ENCODE data around the gene FGF3. TPM values are rescaled to one million over a fixed set of nuclear protein-coding genes. Genes with fewer than 3 reads are reported as not detected.

FGF3 gene
- polyA plus RNA-seq, 1 of the 3 experiments (the other 2 are of a cell fraction), result not detected

DNA sequence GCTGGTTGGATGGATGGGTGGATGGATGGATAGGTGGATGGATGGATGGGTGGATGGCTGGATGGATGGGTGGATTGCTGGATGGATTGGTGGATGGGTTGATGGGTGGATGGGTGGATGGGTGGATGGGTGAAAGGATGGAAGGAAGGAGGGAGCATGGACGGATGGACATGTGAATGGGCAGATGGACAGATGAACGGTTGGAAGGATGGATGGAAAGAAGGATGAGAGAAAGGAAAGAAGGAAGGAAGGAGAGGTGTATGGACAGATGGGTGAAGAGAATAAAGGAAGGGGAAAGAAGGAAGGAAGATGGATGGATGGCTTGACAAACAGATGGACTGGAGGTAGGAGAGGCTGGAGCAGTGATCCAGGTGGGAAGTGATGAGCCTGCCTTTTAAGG is 5.4 kb downstream of the FGF3 start:
- Histone ChIP-seq H3K9ac (no peak overlapping the region), H3K4me3 (ENCODE audit: low read depth in 2 of 2, low read length in 1 of 2) (no peak overlapping the region), H3K4me2 (no peak overlapping the region), H3F3A (replicated peaks; ENCODE audit: insufficient read depth) (no peaks in the 10 kb centered on the region), H3K27me3 (ENCODE audit: insufficient read depth) (peaks cover 36% of the 10 kb centered on the region), H3K27ac (ENCODE audit: low read depth in 2 of 2, low read length in 1 of 2) (no peak overlapping the region), H3K9me3 (no peaks in the 10 kb centered on the region), H3K4me1 (ENCODE audit: control insufficient read depth in 1 of 2, insufficient read depth in 2 of 2, low read depth in 1 of 2, low read length in 1 of 2) (peaks cover 0 to 2% of the 10 kb centered on the region in 2 experiments; a peak in 1 of 4 replicates), H2AFZ (ENCODE audit: low read depth) (no peak overlapping the region), H3K79me2 (ENCODE audit: insufficient read depth) (no peaks in the 10 kb centered on the region), H3K9me2 (no peaks in the 10 kb centered on the region), H3K36me3 (replicated peaks in 1 of 2; ENCODE audit: control insufficient read depth in 1 of 2, insufficient read depth in 2 of 2, low read length in 1 of 2) (no peaks in the 10 kb centered on the region), H4K20me1 (ENCODE audit: insufficient read depth) (no peaks in the 10 kb centered on the region)
- no peak for DNase-seq
- POLR2A ChIA-PET, result no interaction called here
- CTCF ChIA-PET, result interaction anchor here (0.7 to 1.2 kb wide), 2 partner anchors 13 to 241 kb away, joined by 3 to 6 read pairs; no protein-coding TSS in a partner anchor
- 8% methylated on average over 2 of the region's 2 CpGs for WGBS (ENCODE audit: low lambda C conversion rate)
- TF ChIP-seq EP300 (IDR thresholded peaks at IDR 0.05; ENCODE audit: borderline replicate concordance in 1 of 2, low read depth in 1 of 2, low read length in 1 of 2) (no peak), YY1 (IDR thresholded peaks at IDR 0.05; ENCODE audit: low read depth) (no peak), SIN3A (IDR thresholded peaks at IDR 0.05; ENCODE audit: borderline replicate concordance, low read depth, low read length) (no peak), MEF2A (IDR thresholded peaks at IDR 0.05; ENCODE audit: borderline replicate concordance, low read depth) (no peak), RCOR1 (IDR thresholded peaks at IDR 0.05; ENCODE audit: low read length) (no peak), MXI1 (IDR thresholded peaks at IDR 0.05; ENCODE audit: low read depth, low read length) (no peak), JUND (IDR thresholded peaks at IDR 0.05) (no peak), FOXJ3 (CRISPR knock-in tag; IDR thresholded peaks at IDR 0.05) (no peak), NFIC (IDR thresholded peaks at IDR 0.05; ENCODE audit: borderline replicate concordance) (no peak), NRF1 (IDR thresholded peaks at IDR 0.05; ENCODE audit: low read depth, low read length) (no peak), RFX5 (IDR thresholded peaks at IDR 0.05; ENCODE audit: low read length) (no peak), FOXM1 (IDR thresholded peaks at IDR 0.05; ENCODE audit: low read depth) (no peak), GABPA (IDR thresholded peaks at IDR 0.05; ENCODE audit: low read depth) (no peak), GATA2 (CRISPR knock-in tag; IDR thresholded peaks at IDR 0.05) (no peak)
- TF ChIP-seq, protein P1, sequence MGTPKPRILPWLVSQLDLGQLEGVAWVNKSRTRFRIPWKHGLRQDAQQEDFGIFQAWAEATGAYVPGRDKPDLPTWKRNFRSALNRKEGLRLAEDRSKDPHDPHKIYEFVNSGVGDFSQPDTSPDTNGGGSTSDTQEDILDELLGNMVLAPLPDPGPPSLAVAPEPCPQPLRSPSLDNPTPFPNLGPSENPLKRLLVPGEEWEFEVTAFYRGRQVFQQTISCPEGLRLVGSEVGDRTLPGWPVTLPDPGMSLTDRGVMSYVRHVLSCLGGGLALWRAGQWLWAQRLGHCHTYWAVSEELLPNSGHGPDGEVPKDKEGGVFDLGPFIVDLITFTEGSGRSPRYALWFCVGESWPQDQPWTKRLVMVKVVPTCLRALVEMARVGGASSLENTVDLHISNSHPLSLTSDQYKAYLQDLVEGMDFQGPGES (IDR thresholded peaks at IDR 0.05; ENCODE audit: low read depth, low read length), result no peak
- TF ChIP-seq, protein P2, sequence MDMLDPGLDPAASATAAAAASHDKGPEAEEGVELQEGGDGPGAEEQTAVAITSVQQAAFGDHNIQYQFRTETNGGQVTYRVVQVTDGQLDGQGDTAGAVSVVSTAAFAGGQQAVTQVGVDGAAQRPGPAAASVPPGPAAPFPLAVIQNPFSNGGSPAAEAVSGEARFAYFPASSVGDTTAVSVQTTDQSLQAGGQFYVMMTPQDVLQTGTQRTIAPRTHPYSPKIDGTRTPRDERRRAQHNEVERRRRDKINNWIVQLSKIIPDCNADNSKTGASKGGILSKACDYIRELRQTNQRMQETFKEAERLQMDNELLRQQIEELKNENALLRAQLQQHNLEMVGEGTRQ (IDR thresholded peaks at IDR 0.05; ENCODE audit: borderline replicate concordance, low read depth, low read length), result no peak
- TF ChIP-seq, protein P3, sequence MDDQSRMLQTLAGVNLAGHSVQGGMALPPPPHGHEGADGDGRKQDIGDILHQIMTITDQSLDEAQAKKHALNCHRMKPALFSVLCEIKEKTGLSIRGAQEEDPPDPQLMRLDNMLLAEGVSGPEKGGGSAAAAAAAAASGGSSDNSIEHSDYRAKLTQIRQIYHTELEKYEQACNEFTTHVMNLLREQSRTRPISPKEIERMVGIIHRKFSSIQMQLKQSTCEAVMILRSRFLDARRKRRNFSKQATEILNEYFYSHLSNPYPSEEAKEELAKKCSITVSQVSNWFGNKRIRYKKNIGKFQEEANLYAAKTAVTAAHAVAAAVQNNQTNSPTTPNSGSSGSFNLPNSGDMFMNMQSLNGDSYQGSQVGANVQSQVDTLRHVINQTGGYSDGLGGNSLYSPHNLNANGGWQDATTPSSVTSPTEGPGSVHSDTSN (IDR thresholded peaks at IDR 0.05), result no peak
- TF ChIP-seq, protein P4, sequence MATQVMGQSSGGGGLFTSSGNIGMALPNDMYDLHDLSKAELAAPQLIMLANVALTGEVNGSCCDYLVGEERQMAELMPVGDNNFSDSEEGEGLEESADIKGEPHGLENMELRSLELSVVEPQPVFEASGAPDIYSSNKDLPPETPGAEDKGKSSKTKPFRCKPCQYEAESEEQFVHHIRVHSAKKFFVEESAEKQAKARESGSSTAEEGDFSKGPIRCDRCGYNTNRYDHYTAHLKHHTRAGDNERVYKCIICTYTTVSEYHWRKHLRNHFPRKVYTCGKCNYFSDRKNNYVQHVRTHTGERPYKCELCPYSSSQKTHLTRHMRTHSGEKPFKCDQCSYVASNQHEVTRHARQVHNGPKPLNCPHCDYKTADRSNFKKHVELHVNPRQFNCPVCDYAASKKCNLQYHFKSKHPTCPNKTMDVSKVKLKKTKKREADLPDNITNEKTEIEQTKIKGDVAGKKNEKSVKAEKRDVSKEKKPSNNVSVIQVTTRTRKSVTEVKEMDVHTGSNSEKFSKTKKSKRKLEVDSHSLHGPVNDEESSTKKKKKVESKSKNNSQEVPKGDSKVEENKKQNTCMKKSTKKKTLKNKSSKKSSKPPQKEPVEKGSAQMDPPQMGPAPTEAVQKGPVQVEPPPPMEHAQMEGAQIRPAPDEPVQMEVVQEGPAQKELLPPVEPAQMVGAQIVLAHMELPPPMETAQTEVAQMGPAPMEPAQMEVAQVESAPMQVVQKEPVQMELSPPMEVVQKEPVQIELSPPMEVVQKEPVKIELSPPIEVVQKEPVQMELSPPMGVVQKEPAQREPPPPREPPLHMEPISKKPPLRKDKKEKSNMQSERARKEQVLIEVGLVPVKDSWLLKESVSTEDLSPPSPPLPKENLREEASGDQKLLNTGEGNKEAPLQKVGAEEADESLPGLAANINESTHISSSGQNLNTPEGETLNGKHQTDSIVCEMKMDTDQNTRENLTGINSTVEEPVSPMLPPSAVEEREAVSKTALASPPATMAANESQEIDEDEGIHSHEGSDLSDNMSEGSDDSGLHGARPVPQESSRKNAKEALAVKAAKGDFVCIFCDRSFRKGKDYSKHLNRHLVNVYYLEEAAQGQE (IDR thresholded peaks at IDR 0.05; ENCODE audit: low read depth, low read length), result no peak
- TF ChIP-seq, protein P5, sequence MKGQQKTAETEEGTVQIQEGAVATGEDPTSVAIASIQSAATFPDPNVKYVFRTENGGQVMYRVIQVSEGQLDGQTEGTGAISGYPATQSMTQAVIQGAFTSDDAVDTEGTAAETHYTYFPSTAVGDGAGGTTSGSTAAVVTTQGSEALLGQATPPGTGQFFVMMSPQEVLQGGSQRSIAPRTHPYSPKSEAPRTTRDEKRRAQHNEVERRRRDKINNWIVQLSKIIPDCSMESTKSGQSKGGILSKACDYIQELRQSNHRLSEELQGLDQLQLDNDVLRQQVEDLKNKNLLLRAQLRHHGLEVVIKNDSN (IDR thresholded peaks at IDR 0.05; ENCODE audit: borderline replicate concordance, low read depth), result no peak
- TF ChIP-seq, protein P6, sequence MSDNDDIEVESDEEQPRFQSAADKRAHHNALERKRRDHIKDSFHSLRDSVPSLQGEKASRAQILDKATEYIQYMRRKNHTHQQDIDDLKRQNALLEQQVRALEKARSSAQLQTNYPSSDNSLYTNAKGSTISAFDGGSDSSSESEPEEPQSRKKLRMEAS (IDR thresholded peaks at IDR 0.05; ENCODE audit: low read depth), result no peak
